ENCODE results near the gene SLC10A2.
"Not testable (repeated sequence)": the region's sequence is repeated elsewhere in the genome, so short reads cannot be mapped to it uniquely, and the experiment has no call there.

DNA sequence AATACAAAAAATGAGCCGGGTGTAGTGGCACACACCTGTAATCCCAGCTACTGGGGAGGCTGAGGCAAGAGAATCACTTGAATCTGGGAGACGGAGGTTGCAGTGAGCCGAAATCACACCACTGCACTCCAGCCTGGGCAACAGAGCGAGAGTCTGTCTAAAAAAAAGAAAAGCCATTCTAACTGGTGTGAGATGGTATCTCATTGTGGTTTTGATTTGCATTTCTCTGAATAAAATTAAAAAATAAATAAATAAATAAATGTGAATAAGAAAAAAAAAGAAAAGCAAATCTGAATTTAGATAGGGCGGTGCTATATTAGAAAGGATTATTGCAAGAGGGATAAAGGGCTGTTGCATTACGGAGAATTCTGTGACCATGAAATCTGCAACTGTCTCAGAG lies 37.2 kb upstream of the SLC10A2 start:
- TF ChIP-seq, protein P1, sequence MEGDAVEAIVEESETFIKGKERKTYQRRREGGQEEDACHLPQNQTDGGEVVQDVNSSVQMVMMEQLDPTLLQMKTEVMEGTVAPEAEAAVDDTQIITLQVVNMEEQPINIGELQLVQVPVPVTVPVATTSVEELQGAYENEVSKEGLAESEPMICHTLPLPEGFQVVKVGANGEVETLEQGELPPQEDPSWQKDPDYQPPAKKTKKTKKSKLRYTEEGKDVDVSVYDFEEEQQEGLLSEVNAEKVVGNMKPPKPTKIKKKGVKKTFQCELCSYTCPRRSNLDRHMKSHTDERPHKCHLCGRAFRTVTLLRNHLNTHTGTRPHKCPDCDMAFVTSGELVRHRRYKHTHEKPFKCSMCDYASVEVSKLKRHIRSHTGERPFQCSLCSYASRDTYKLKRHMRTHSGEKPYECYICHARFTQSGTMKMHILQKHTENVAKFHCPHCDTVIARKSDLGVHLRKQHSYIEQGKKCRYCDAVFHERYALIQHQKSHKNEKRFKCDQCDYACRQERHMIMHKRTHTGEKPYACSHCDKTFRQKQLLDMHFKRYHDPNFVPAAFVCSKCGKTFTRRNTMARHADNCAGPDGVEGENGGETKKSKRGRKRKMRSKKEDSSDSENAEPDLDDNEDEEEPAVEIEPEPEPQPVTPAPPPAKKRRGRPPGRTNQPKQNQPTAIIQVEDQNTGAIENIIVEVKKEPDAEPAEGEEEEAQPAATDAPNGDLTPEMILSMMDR (conservative IDR thresholded peaks at IDR 0.05; ENCODE audit: low read length), result not testable (repeated sequence)
- TF ChIP-seq EZH2phosphoT487 (IDR thresholded peaks at IDR 0.05; ENCODE audit: borderline replicate concordance, low read depth, low read length), result not testable (repeated sequence)

Measured in OCI-LY7 (cell line).